ENCODE data around the gene APP. TPM values are rescaled to one million over a fixed set of nuclear protein-coding genes. Genes with fewer than 3 reads are reported as not detected.

Gene APP
- total RNA-seq, 8 experiments from 2014 or later = 252 to 1,066 (median 518) TPM

DNA sequence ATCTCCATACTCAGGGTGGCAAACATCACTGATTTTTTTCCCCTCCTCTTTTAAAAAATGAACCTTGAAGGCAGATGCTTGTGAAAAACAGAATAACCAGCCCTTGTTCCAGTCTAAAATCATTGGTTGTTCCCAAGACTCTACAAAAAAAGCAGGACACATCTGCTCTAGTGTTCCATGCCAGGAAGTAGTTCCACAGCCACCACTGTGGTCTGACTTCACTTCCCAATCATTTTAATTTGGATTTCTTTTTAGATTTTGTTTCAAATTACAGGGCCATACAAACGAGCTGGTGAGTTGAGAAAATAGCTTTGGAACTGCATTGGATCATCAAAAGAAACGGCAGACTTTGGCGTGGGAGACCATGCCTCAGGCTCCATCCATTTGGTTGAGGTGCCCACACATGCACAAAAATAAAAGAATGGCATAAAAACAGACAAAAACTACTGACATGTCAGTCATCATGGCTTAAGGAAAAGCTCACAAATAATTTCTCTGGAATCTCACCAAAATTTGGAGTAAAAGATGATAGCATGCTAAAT is 225.8 kb downstream of the APP start:
- WGBS, 10 experiments = 14 to 94% (median 69%) methylated on average over 1 to 3 of the region's 3 CpGs; no CpG with 5 or more reads in 2 of the 10 experiments
- no peak overlapping the region for H3K27ac ChIP-seq
- ATAC-seq (replicated peaks in 6 of 8) = no peak
- H3K4me1 ChIP-seq (replicated peaks in 1 of 2) = peaks cover 0 to 14% of the 10 kb centered on the region in 2 donors
- no peak overlapping the region for H3K4me3 ChIP-seq
- in situ Hi-C loops (cut with MboI; ENCODE audit: low pct_unique_long_range_greater_than_20kb in 2 of 9, low sequenced_read_pairs in 9 of 9, unreplicated experiment in 9 of 9) = no loop called here

DNA sequence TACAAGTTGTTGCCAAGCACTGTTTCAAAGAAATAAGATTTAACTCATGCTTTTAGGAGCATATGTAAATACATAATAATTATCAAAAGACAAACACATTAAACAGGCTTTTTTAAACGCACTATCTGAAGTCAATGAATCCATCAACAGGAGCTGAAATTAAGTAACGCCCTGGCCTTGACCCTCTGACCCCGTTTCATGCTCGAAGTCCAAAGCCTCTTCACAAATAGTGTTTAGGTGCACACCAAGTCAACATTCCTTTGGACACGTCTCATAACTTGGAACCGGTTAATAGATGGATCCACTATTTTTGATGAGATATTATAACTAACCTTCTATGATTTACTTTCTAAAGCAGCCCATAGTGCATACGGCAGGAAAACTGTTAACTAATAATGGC is 226.5 kb downstream of the APP start:
- H3K27ac ChIP-seq = no peak overlapping the region
- no peak overlapping the region for H3K4me3 ChIP-seq
- no peak for ATAC-seq (replicated peaks in 6 of 8)
- H3K4me1 ChIP-seq (replicated peaks in 1 of 2) = peaks cover 0 to 10% of the 10 kb centered on the region in 2 donors
- 50 to 96% (median 87%) methylated on average over 1 to 7 of the region's 7 CpGs; no CpG with 5 or more reads in 1 of the 10 experiments for WGBS, 10 experiments
- in situ Hi-C loops (cut with MboI; ENCODE audit: low pct_unique_long_range_greater_than_20kb in 2 of 9, low sequenced_read_pairs in 9 of 9, unreplicated experiment in 9 of 9) = no loop called here

DNA sequence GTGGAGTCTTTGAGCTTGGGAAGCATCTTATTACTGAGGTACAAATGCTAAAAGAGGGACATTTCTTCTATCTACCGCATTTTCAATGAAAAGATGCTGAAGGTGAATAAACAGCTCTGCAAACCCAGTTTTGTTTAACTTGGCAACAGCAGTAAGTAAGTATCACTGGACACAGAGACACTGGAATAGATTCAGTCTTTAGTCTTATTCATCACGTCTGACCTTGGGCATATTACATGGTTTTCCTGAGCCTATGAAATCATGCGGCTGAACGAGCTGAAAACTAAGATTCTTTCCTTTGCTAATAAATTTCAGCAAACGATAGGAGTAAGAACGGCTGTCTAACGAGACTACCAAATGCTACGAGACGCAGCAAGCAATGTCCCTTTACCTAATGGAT is 228.4 kb downstream of the APP start:
- in situ Hi-C loops (cut with MboI; ENCODE audit: low pct_unique_long_range_greater_than_20kb in 2 of 9, low sequenced_read_pairs in 9 of 9, unreplicated experiment in 9 of 9) = no loop called here
- H3K4me1 ChIP-seq (replicated peaks in 1 of 2) = no peaks in the 10 kb centered on the region
- H3K27ac ChIP-seq = no peak overlapping the region
- ATAC-seq (replicated peaks in 6 of 8) = peak in 1 of 8 experiments; percentile 82
- no peak overlapping the region for H3K4me3 ChIP-seq
- WGBS, 10 experiments = 78 to 100% (median 94%) methylated on average over 1 to 9 of the region's 9 CpGs

GRCh38 chr21:25939396-25939761 is 231.2 kb downstream of the APP start:
- ATAC-seq (replicated peaks in 6 of 8) = no peak
- H3K4me3 ChIP-seq = no peak overlapping the region
- 27 to 86% (median 63%) methylated on average over 1 of the region's 1 CpG; no CpG with 5 or more reads in 1 of the 10 experiments for WGBS, 10 experiments
- no peak overlapping the region for H3K27ac ChIP-seq
- in situ Hi-C loops (cut with MboI; ENCODE audit: low pct_unique_long_range_greater_than_20kb in 2 of 9, low sequenced_read_pairs in 9 of 9, unreplicated experiment in 9 of 9) = no loop called here
- no peaks in the 10 kb centered on the region for H3K4me1 ChIP-seq (replicated peaks in 1 of 2)

DNA sequence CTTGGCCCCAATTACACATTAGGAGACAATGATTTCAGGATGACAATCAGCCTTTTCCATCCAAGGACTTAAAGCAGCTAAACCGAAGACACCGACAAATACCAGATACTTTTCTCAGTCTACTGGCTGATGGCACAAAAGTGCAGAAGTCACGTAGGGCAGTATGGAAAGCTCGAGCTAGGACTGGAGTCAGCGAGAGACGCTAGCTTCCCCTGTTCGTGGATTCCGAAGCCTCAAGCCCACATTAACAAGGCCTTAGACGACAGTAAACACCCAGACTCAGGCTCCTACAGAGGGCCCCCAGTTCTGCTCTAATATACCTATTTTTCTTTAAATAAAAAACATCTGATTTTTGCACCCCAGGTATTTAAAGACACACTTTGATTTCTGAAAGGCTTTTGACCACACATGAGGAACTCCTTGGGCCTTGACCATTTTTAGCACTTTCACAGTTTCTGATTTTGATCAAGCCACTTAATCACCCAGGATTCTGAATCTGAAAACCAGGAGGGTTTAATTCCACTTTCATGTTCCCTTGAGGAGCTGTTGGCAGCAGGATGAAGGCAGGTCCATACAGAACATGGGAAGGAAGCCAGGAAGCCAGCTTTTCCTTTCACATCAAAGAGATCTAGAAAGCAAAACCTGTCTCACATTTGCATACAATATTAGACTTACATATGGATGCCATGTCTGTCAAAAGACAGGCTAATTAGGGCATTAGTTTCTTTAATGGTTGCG is 231.7 kb downstream of the APP start:
- 76 to 100% (median 93%) methylated on average over 1 to 10 of the region's 10 CpGs for WGBS, 10 experiments
- no peak overlapping the region for H3K27ac ChIP-seq
- H3K4me3 ChIP-seq = no peak overlapping the region
- in situ Hi-C loops (cut with MboI; ENCODE audit: low pct_unique_long_range_greater_than_20kb in 2 of 9, low sequenced_read_pairs in 9 of 9, unreplicated experiment in 9 of 9) = no loop called here
- ATAC-seq (replicated peaks in 6 of 8) = no peak
- no peaks in the 10 kb centered on the region for H3K4me1 ChIP-seq (replicated peaks in 1 of 2)

GRCh38 chr21:25936776-25937175 is 233.8 kb downstream of the APP start:
- H3K4me3 ChIP-seq = no peak overlapping the region
- peak overlapping the region in 1 of 2 donors; percentile 66 for H3K27ac ChIP-seq
- in situ Hi-C loops (cut with MboI; ENCODE audit: low pct_unique_long_range_greater_than_20kb in 2 of 9, low sequenced_read_pairs in 9 of 9, unreplicated experiment in 9 of 9) = no loop called here
- no peaks in the 10 kb centered on the region for H3K4me1 ChIP-seq (replicated peaks in 1 of 2)
- peak in 5 of 8 experiments; percentile 73 to 90 (median 84) for ATAC-seq (replicated peaks in 6 of 8)
- WGBS, 10 experiments = 27 to 100% (median 63%) methylated on average over 1 to 2 of the region's 2 CpGs; no CpG with 5 or more reads in 1 of the 10 experiments

GRCh38 chr21:25934771-25935224 is 235.8 kb downstream of the APP start:
- in situ Hi-C loops (cut with MboI; ENCODE audit: low pct_unique_long_range_greater_than_20kb in 2 of 9, low sequenced_read_pairs in 9 of 9, unreplicated experiment in 9 of 9) = no loop called here
- Histone ChIP-seq H3K4me3 (no peak overlapping the region), H3K27ac (no peak overlapping the region), H3K4me1 (replicated peaks in 1 of 2) (peaks cover 5 to 15% of the 10 kb centered on the region in 2 donors)
- 0 to 100% (median 90%) methylated on average over 1 to 4 of the region's 4 CpGs; no CpG with 5 or more reads in 2 of the 10 experiments for WGBS, 10 experiments
- ATAC-seq (replicated peaks in 6 of 8) = no peak

- peaks cover 5 to 15% of the 10 kb centered on the region in 2 donors for H3K4me1 ChIP-seq (replicated peaks in 1 of 2)
- ATAC-seq (replicated peaks in 6 of 8) = no peak
- in situ Hi-C loops (cut with MboI; ENCODE audit: low pct_unique_long_range_greater_than_20kb in 2 of 9, low sequenced_read_pairs in 9 of 9, unreplicated experiment in 9 of 9) = no loop called here
- no peak overlapping the region for H3K27ac ChIP-seq
- WGBS, 10 experiments = 80 to 100% (median 100%) methylated on average over 1 to 4 of the region's 6 CpGs; no CpG with 5 or more reads in 4 of the 10 experiments
- no peak overlapping the region for H3K4me3 ChIP-seq
Measured at GRCh38 chr21:25934130-25934529, 236.4 kb downstream of the APP start.

DNA sequence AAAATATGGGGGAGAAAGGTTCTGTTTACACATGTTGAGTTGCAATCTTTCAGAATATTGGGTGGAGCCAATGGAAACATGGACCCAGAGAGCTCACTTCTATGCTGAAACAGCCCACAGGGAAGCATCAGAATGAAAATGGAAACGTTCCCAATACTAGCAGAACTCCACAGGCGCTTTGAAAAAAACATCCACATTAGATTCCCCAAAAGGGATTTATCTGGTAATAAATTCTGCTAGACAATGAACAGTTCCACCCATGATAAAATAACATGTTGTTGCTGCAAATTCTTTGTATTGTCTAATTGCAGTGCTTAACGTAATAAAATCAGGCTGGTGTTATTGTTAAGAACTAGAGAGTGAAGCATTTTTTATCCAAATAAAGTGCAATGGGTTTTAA is 238.8 kb downstream of the APP start:
- Histone ChIP-seq H3K27ac (no peak overlapping the region), H3K4me3 (no peak overlapping the region), H3K4me1 (replicated peaks in 1 of 2) (peaks cover 5 to 15% of the 10 kb centered on the region in 2 donors)
- in situ Hi-C loops (cut with MboI; ENCODE audit: low pct_unique_long_range_greater_than_20kb in 2 of 9, low sequenced_read_pairs in 9 of 9, unreplicated experiment in 9 of 9) = no loop called here
- WGBS, 10 experiments = 19 to 100% (median 60%) methylated on average over 1 to 3 of the region's 3 CpGs; no CpG with 5 or more reads in 1 of the 10 experiments
- no peak for ATAC-seq (replicated peaks in 6 of 8)

GRCh38 chr21:25929856-25930520 is 240.6 kb downstream of the APP start:
- WGBS, 10 experiments = 31 to 83% (median 60%) methylated on average over 2 to 6 of the region's 9 CpGs; no CpG with 5 or more reads in 3 of the 10 experiments
- Histone ChIP-seq H3K4me3 (no peak overlapping the region), H3K27ac (no peak overlapping the region), H3K4me1 (replicated peaks in 1 of 2) (peaks cover 5 to 15% of the 10 kb centered on the region in 2 donors)
- in situ Hi-C loops (cut with MboI; ENCODE audit: low pct_unique_long_range_greater_than_20kb in 2 of 9, low sequenced_read_pairs in 9 of 9, unreplicated experiment in 9 of 9) = no loop called here
- ATAC-seq (replicated peaks in 6 of 8) = peak in 7 of 8 experiments; percentile 26 to 91 (median 62)

- ATAC-seq (replicated peaks in 6 of 8) = no peak
- Histone ChIP-seq H3K27ac (no peak overlapping the region), H3K4me3 (no peak overlapping the region), H3K4me1 (replicated peaks in 1 of 2) (peaks cover 5 to 15% of the 10 kb centered on the region in 2 donors)
- 40 to 100% (median 95%) methylated on average over 1 to 6 of the region's 6 CpGs for WGBS, 10 experiments
- in situ Hi-C loops (cut with MboI; ENCODE audit: low pct_unique_long_range_greater_than_20kb in 2 of 9, low sequenced_read_pairs in 9 of 9, unreplicated experiment in 9 of 9) = no loop called here
Measured at GRCh38 chr21:25927195-25927880, 243.2 kb downstream of the APP start.

- in situ Hi-C loops (cut with MboI; ENCODE audit: low pct_unique_long_range_greater_than_20kb in 2 of 9, low sequenced_read_pairs in 9 of 9, unreplicated experiment in 9 of 9) = no loop called here
- Histone ChIP-seq H3K4me1 (replicated peaks in 1 of 2) (peaks cover 2 to 7% of the 10 kb centered on the region in 2 donors), H3K4me3 (no peak overlapping the region), H3K27ac (no peak overlapping the region)
- no peak for ATAC-seq (replicated peaks in 6 of 8)
- 40 to 100% (median 100%) methylated on average over 1 to 2 of the region's 2 CpGs; no CpG with 5 or more reads in 5 of the 10 experiments for WGBS, 10 experiments
Measured at GRCh38 chr21:25925936-25926335, 244.6 kb downstream of the APP start.

Measured in motor neuron (in vitro differentiated cells).